ENCODE results near the gene ZC3H8. TPM values are rescaled to one million over a fixed set of nuclear protein-coding genes. Genes with fewer than 3 reads are reported as not detected.

ZC3H8 gene
- total RNA-seq, 1 experiment from 2014 or later, result 30.5 TPM

- Mint-ChIP-seq H3K4me3 (ENCODE audit: unreplicated experiment) (peak overlapping the region; percentile 77), H3K36me3 (ENCODE audit: insufficient read depth, unreplicated experiment) (peaks cover 7% of the 10 kb centered on the region), H3K9me3 (ENCODE audit: unreplicated experiment) (no peaks in the 10 kb centered on the region), H3K27me3 (ENCODE audit: insufficient read depth, unreplicated experiment) (no peaks in the 10 kb centered on the region), H3K27ac (ENCODE audit: low read depth, unreplicated experiment) (peak overlapping the region; percentile 76), H3K4me1 (ENCODE audit: insufficient read depth, unreplicated experiment) (peaks cover 4% of the 10 kb centered on the region)
- ChIA-PET POLR2A (interaction anchor here (0.7 to 4.2 kb wide), 10 partner anchors 11 to 1097 kb away, joined by 3 to 28 read pairs (median 4); no protein-coding TSS in a partner anchor), CTCF (interaction anchor here (0.6 kb wide), 1 partner anchor 106 kb away, joined by 3 read pairs; no protein-coding TSS in a partner anchor)
- TF ChIP-seq, protein P1, sequence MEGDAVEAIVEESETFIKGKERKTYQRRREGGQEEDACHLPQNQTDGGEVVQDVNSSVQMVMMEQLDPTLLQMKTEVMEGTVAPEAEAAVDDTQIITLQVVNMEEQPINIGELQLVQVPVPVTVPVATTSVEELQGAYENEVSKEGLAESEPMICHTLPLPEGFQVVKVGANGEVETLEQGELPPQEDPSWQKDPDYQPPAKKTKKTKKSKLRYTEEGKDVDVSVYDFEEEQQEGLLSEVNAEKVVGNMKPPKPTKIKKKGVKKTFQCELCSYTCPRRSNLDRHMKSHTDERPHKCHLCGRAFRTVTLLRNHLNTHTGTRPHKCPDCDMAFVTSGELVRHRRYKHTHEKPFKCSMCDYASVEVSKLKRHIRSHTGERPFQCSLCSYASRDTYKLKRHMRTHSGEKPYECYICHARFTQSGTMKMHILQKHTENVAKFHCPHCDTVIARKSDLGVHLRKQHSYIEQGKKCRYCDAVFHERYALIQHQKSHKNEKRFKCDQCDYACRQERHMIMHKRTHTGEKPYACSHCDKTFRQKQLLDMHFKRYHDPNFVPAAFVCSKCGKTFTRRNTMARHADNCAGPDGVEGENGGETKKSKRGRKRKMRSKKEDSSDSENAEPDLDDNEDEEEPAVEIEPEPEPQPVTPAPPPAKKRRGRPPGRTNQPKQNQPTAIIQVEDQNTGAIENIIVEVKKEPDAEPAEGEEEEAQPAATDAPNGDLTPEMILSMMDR (IDR thresholded peaks at IDR 0.05; ENCODE audit: unreplicated experiment), result no peak
- no TSS peak for BruUV-seq (replicated peaks)
- intact Hi-C loops (cut with micrococcal nuclease), result loop anchor here (10.0 kb wide), 1 partner anchor 369 kb away; the partner anchor contains the start of gene ANAPC1
- no peak for DNase-seq (ENCODE audit: unreplicated experiment)
These were observed 1.5 kb downstream of the ZC3H8 start for GRCh38 chr2:112253261-112253815.

DNA sequence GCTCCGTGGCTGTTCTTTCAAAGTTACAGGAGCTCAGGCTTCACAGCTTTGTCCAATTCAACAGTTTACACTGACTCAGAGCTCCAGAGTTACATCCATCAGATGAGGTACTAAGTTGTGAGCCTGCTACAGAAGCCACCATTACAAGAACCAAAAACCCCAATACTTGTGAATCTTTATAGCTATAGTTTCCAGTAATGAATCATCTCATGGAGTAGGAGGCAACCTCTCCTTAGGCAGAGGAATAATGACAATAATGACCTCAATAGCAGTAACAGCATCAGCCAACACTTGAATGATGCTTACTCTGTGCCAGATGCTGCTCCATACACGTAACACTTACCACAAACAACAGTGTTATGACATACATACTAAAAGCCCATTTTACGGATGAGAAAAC lies 3.6 kb downstream of the ZC3H8 start:
- BruUV-seq (replicated peaks), result no TSS peak
- Mint-ChIP-seq H3K4me1 (ENCODE audit: insufficient read depth, unreplicated experiment) (peaks cover 4% of the 10 kb centered on the region), H3K27me3 (ENCODE audit: insufficient read depth, unreplicated experiment) (no peaks in the 10 kb centered on the region), H3K4me3 (ENCODE audit: unreplicated experiment) (no peak overlapping the region), H3K9me3 (ENCODE audit: unreplicated experiment) (no peaks in the 10 kb centered on the region), H3K27ac (ENCODE audit: low read depth, unreplicated experiment) (no peak overlapping the region), H3K36me3 (ENCODE audit: insufficient read depth, unreplicated experiment) (peaks cover 24% of the 10 kb centered on the region)
- intact Hi-C loops (cut with micrococcal nuclease), result loop anchor here (10.0 kb wide), 1 partner anchor 366 kb away; the partner anchor contains the start of gene ANAPC1
- CTCF ChIA-PET, result interaction anchor here (0.6 to 1.4 kb wide), 2 partner anchors 9 to 226 kb away, joined by 3 to 11 read pairs; no protein-coding TSS in a partner anchor
- TF ChIP-seq, protein P1 (IDR thresholded peaks at IDR 0.05; ENCODE audit: unreplicated experiment), result no peak
- POLR2A ChIA-PET, result interaction anchor here (0.7 to 2.1 kb wide), 3 partner anchors 9 to 129 kb away, joined by 3 to 7 read pairs (median 5); no protein-coding TSS in a partner anchor
- no peak for DNase-seq (ENCODE audit: unreplicated experiment)

GRCh38 chr2:112244854-112245253 lies 10.0 kb downstream of the ZC3H8 start:
- Mint-ChIP-seq H3K27ac (ENCODE audit: low read depth, unreplicated experiment) (no peak overlapping the region), H3K36me3 (ENCODE audit: insufficient read depth, unreplicated experiment) (peaks cover 56% of the 10 kb centered on the region), H3K9me3 (ENCODE audit: unreplicated experiment) (no peaks in the 10 kb centered on the region), H3K27me3 (ENCODE audit: insufficient read depth, unreplicated experiment) (no peaks in the 10 kb centered on the region), H3K4me1 (ENCODE audit: insufficient read depth, unreplicated experiment) (no peaks in the 10 kb centered on the region), H3K4me3 (ENCODE audit: unreplicated experiment) (no peak overlapping the region)
- BruUV-seq (replicated peaks), result no TSS peak
- intact Hi-C loops (cut with micrococcal nuclease), result no loop called here
- POLR2A ChIA-PET, result interaction anchor here (1.4 to 1.7 kb wide), 2 partner anchors 11 to 16 kb away, joined by 5 read pairs; partner anchors contain the start of gene ZC3H8
- TF ChIP-seq, protein P1 (IDR thresholded peaks at IDR 0.05; ENCODE audit: unreplicated experiment), result no peak
- CTCF ChIA-PET, result interaction anchor here (1.8 to 1.9 kb wide), 2 partner anchors 15 to 123 kb away, joined by 6 to 15 read pairs; no protein-coding TSS in a partner anchor
- DNase-seq (ENCODE audit: unreplicated experiment), result no peak

DNA sequence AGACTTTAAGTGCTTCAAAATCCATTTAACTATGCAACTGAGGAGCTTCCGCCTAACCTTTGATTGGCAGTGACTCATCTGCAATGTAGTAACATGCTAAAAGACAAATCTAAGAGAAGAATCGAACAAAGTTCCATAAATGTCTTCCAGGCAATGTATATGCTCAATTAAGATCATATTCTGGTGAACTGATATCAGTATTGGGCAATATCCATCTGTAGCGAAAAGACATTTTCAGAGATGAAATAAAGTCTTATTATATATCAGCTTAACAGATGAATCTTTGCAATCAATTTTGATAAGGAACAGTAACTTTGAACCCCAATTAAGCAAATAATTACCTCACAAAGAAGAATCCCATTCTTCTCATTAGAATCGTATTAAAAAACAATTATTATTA lies 11.6 kb downstream of the ZC3H8 start:
- Mint-ChIP-seq H3K27ac (ENCODE audit: low read depth, unreplicated experiment) (no peak overlapping the region), H3K36me3 (ENCODE audit: insufficient read depth, unreplicated experiment) (peaks cover 53% of the 10 kb centered on the region), H3K27me3 (ENCODE audit: insufficient read depth, unreplicated experiment) (no peaks in the 10 kb centered on the region), H3K4me1 (ENCODE audit: insufficient read depth, unreplicated experiment) (no peaks in the 10 kb centered on the region), H3K9me3 (ENCODE audit: unreplicated experiment) (no peaks in the 10 kb centered on the region), H3K4me3 (ENCODE audit: unreplicated experiment) (no peak overlapping the region)
- intact Hi-C loops (cut with micrococcal nuclease), result no loop called here
- BruUV-seq (replicated peaks), result no TSS peak
- POLR2A ChIA-PET, result interaction anchor here (1.0 to 1.3 kb wide), 2 partner anchors 10 to 12 kb away, joined by 3 to 5 read pairs; partner anchors contain the start of gene ZC3H8
- TF ChIP-seq, protein P1 (IDR thresholded peaks at IDR 0.05; ENCODE audit: unreplicated experiment), result no peak
- DNase-seq (ENCODE audit: unreplicated experiment), result no peak
- CTCF ChIA-PET, result no interaction called here

Measured in MCF 10A (cell line).